GM23338 (cell line): ENCODE results near the gene CDC16. TPM values are rescaled to one million over a fixed set of nuclear protein-coding genes. Genes with fewer than 3 reads are reported as not detected.

Experiments
- ATAC-seq: fragments of 200-7000 bp; cut with Tn5 transposase; 3 replicates; pipeline ENCODE4 v1.9.1; 2020
- DNase-seq: peaks from one replicate; pipeline ENCODE4 v3.0.0-alpha.2; 2015; ENCODE audit warnings: low spot score
- H2AFZ ChIP-seq: fragments of 200-600 bp; sonication (generic); 2 replicates; pipeline ENCODE4 v1.8.0; 2016; ENCODE audit warnings: antibody characterized with exemption, mild to moderate bottlenecking, moderate library complexity
- H3F3A ChIP-seq: fragments of 200-600 bp; sonication (generic); replicated peaks from 2 replicates; pipeline ENCODE4 v1.8.0; 2017; ENCODE audit warnings: antibody characterized with exemption, mixed run types, low read depth
- H3K27ac ChIP-seq: fragments of 200-600 bp; sonication (generic); 2 replicates; pipeline ENCODE4 v1.6.1; 2016; ENCODE audit warnings: low read depth
- H3K27me3 ChIP-seq: fragments of 200-600 bp; sonication (generic); 2 replicates; pipeline ENCODE4 v1.8.0; 2016; ENCODE audit warnings: mild to moderate bottlenecking, mixed run types, moderate library complexity; ENCODE audit not compliant: insufficient read depth
- H3K36me3 ChIP-seq: fragments of 200-600 bp; sonication (generic); 2 replicates; pipeline ENCODE4 v1.8.0; 2016; ENCODE audit warnings: mild to moderate bottlenecking; ENCODE audit not compliant: insufficient read depth
- H3K4me1 ChIP-seq: fragments of 200-600 bp; sonication (generic); 2 replicates; pipeline ENCODE4 v1.8.0; 2016; ENCODE audit warnings: mild to moderate bottlenecking, moderate library complexity; ENCODE audit not compliant: insufficient read depth
- H3K4me2 ChIP-seq: fragments of 200-600 bp; sonication (generic); 2 replicates; pipeline ENCODE4 v1.7.1; 2017; ENCODE audit warnings: mixed run types
- H3K4me3 ChIP-seq: fragments of 200-600 bp; sonication (generic); 2 replicates; pipeline ENCODE4 v1.6.1; 2016; ENCODE audit warnings: mixed run types
- H3K79me2 ChIP-seq: fragments of 200-600 bp; sonication (generic); replicated peaks from 2 replicates; pipeline ENCODE4 v1.8.0; 2017; ENCODE audit warnings: mild to moderate bottlenecking; ENCODE audit not compliant: insufficient read depth
- H3K9me2 ChIP-seq: fragments of 200-600 bp; sonication (generic); 2 replicates; pipeline ENCODE4 v1.8.0; 2017; ENCODE audit not compliant: insufficient read depth
- H4K20me1 ChIP-seq: fragments of 200-600 bp; sonication (generic); replicated peaks from 2 replicates; pipeline ENCODE4 v1.8.0; 2017; ENCODE audit warnings: mild to moderate bottlenecking; ENCODE audit not compliant: insufficient read depth
- H3K27ac Mint-ChIP-seq: 2 replicates; pipeline ENCODE4 v1.8.0; 2020; ENCODE audit warnings: inconsistent platforms, mild to moderate bottlenecking, moderate library complexity, mixed read lengths
- H3K27me3 Mint-ChIP-seq: 3 replicates; pipeline ENCODE4 v1.8.0; 2022; ENCODE audit warnings: low read depth, mild to moderate bottlenecking, moderate library complexity, mixed read lengths, inconsistent platforms; ENCODE audit not compliant: insufficient read depth, poor library complexity
- H3K36me3 Mint-ChIP-seq: 3 replicates; pipeline ENCODE4 v1.8.0; 2021; ENCODE audit warnings: low read depth, mild to moderate bottlenecking, inconsistent platforms, moderate library complexity, mixed read lengths
- H3K4me1 Mint-ChIP-seq: 3 replicates; pipeline ENCODE4 v1.8.0; 2020; ENCODE audit warnings: mild to moderate bottlenecking, inconsistent platforms, mixed read lengths
- H3K4me3 Mint-ChIP-seq: 3 replicates; pipeline ENCODE4 v1.8.0; 2021; ENCODE audit warnings: moderate library complexity, mild to moderate bottlenecking, inconsistent platforms, mixed read lengths
- H3K9me3 Mint-ChIP-seq: 3 replicates; pipeline ENCODE4 v1.8.0; 2020; ENCODE audit warnings: moderate library complexity, mild to moderate bottlenecking, inconsistent platforms, mixed read lengths
- EZH2 ChIP-seq: fragments of 200-600 bp; sonication (generic); IDR thresholded peaks from one replicate; pipeline ENCODE4 v1.8.0; 2017; ENCODE audit warnings: antibody characterized with exemption, mild to moderate bottlenecking, low read depth; ENCODE audit not compliant: unreplicated experiment
- EZH2phosphoT487 ChIP-seq: fragments of 200-600 bp; sonication (generic); IDR thresholded peaks from one replicate; pipeline ENCODE4 v1.8.1; 2018; ENCODE audit warnings: antibody characterized with exemption; ENCODE audit not compliant: unreplicated experiment
- JUNB ChIP-seq: IDR thresholded peaks from one replicate; pipeline ENCODE4 v1.6.1; 2016; ENCODE audit warnings: antibody characterized with exemption; ENCODE audit not compliant: unreplicated experiment
- NANOG ChIP-seq: IDR thresholded peaks from 2 replicates; pipeline ENCODE4 v1.6.1; 2016; ENCODE audit warnings: antibody characterized with exemption, borderline replicate concordance
- POLR2AphosphoS5 ChIP-seq: IDR thresholded peaks from 2 replicates; pipeline ENCODE4 v1.6.1; 2016; ENCODE audit warnings: antibody characterized with exemption, low read depth
- STAT1 ChIP-seq: IDR thresholded peaks from one replicate; pipeline ENCODE4 v1.6.1; 2016; ENCODE audit warnings: antibody characterized with exemption; ENCODE audit not compliant: unreplicated experiment
- ZNF114 ChIP-seq: fragments of 250-450 bp; sonication (Bioruptor Pico); IDR thresholded peaks from 2 replicates; pipeline ENCODE4 v1.5.0; 2020; ENCODE audit warnings: mild to moderate bottlenecking, moderate library complexity
- ZNF331 ChIP-seq: fragments of 250-450 bp; sonication (Bioruptor Pico); IDR thresholded peaks from 2 replicates; pipeline ENCODE4 v1.5.0; 2020; ENCODE audit warnings: low read depth, mild to moderate bottlenecking, moderate library complexity
- polyA plus RNA-seq: library from polyadenylated mRNA; unstranded; fragments of >200 nt; fragmentation: Nextera tagmentation; extraction: Ambion mirVana; gene quantifications from 2 replicates; pipeline ENCODE4 v1.2.1, GENCODE V29; 2016
- total RNA-seq: library from RNA; depleted of rRNA; stranded (reverse); fragments of >200 nt; shearing (Covaris generic); gene quantifications from 2 replicates; pipeline ENCODE4 v1.2.3, GENCODE V29; 2014
- TF ChIP-seq, protein P1 (sequence below): IDR thresholded peaks from one replicate; pipeline ENCODE4 v1.6.1; 2018; ENCODE audit warnings: antibody characterized with exemption; ENCODE audit not compliant: unreplicated experiment
- TF ChIP-seq, protein P2 (sequence below): fragments of 250-450 bp; sonication (Bioruptor Pico); IDR thresholded peaks from 2 replicates; pipeline ENCODE4 v1.5.0; 2020; ENCODE audit warnings: mild to moderate bottlenecking, moderate library complexity
- TF ChIP-seq, protein P3 (sequence below): IDR thresholded peaks from 2 replicates; pipeline ENCODE4 v1.6.1; 2016; ENCODE audit warnings: antibody characterized with exemption
- TF ChIP-seq, protein P4 (sequence below), 2 experiments: fragments of 200-600 bp in 1 of 2; sonication (generic) in 1 of 2; conservative IDR thresholded peaks; 2 replicates each; pipeline versions ENCODE4 v1.5.1 to v1.6.1; 2016 to 2017; ENCODE audit warnings: antibody characterized with exemption in 2 of 2, low read depth in 2 of 2, mild to moderate bottlenecking in 2 of 2, moderate library complexity in 1 of 2

CDC16 gene
- total and polyA plus RNA-seq, 2 experiments from 2014 or later: 86.1 to 91.3 TPM

DNA sequence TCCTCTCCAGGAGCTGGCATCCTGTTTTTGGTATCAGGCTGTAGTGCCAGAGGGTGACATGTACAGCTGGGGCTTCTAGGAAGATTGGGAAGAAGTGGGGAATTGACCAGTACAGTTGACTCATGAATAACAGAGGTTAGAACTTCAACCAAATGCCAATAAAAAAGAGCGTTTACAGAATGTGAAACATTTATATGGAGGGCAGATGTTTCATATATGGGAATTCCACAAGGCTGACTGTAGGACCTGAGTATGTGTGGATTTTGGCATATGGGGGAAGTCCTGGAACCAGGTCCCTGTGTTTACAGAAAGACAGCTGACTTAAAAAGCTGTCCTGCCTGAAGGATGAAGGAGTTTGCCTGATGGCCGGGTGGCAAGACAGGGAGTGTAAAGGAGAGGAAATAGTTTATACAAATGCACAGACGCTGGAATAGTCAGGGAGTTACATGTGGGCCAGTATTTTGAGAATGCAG is 84.8 kb downstream of the CDC16 start:
- H3K4me2 ChIP-seq: no peak overlapping the region
- H3K36me3 Mint-ChIP-seq: peaks cover 53% of the 10 kb centered on the region
- no peak overlapping the region for H3K4me3 Mint-ChIP-seq
- no peak overlapping the region for H2AFZ ChIP-seq
- no peaks in the 10 kb centered on the region for H3K9me3 Mint-ChIP-seq
- H3F3A ChIP-seq: no peaks in the 10 kb centered on the region; the same call in 1 of the 2 replicates
- peaks cover 70% of the 10 kb centered on the region for H3K79me2 ChIP-seq
- ATAC-seq (no peak), DNase-seq (no peak)
- H4K20me1 ChIP-seq: no peaks in the 10 kb centered on the region; the same call in 1 of the 2 replicates
- H3K9me2 ChIP-seq: no peaks in the 10 kb centered on the region
- H3K36me3 ChIP-seq: peaks cover 29% of the 10 kb centered on the region
- peaks cover 9% of the 10 kb centered on the region for H3K4me1 Mint-ChIP-seq
- TF ChIP-seq POLR2AphosphoS5: no peak
- TF ChIP-seq, protein P1, sequence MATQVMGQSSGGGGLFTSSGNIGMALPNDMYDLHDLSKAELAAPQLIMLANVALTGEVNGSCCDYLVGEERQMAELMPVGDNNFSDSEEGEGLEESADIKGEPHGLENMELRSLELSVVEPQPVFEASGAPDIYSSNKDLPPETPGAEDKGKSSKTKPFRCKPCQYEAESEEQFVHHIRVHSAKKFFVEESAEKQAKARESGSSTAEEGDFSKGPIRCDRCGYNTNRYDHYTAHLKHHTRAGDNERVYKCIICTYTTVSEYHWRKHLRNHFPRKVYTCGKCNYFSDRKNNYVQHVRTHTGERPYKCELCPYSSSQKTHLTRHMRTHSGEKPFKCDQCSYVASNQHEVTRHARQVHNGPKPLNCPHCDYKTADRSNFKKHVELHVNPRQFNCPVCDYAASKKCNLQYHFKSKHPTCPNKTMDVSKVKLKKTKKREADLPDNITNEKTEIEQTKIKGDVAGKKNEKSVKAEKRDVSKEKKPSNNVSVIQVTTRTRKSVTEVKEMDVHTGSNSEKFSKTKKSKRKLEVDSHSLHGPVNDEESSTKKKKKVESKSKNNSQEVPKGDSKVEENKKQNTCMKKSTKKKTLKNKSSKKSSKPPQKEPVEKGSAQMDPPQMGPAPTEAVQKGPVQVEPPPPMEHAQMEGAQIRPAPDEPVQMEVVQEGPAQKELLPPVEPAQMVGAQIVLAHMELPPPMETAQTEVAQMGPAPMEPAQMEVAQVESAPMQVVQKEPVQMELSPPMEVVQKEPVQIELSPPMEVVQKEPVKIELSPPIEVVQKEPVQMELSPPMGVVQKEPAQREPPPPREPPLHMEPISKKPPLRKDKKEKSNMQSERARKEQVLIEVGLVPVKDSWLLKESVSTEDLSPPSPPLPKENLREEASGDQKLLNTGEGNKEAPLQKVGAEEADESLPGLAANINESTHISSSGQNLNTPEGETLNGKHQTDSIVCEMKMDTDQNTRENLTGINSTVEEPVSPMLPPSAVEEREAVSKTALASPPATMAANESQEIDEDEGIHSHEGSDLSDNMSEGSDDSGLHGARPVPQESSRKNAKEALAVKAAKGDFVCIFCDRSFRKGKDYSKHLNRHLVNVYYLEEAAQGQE: no peak
- TF ChIP-seq, protein P2, sequence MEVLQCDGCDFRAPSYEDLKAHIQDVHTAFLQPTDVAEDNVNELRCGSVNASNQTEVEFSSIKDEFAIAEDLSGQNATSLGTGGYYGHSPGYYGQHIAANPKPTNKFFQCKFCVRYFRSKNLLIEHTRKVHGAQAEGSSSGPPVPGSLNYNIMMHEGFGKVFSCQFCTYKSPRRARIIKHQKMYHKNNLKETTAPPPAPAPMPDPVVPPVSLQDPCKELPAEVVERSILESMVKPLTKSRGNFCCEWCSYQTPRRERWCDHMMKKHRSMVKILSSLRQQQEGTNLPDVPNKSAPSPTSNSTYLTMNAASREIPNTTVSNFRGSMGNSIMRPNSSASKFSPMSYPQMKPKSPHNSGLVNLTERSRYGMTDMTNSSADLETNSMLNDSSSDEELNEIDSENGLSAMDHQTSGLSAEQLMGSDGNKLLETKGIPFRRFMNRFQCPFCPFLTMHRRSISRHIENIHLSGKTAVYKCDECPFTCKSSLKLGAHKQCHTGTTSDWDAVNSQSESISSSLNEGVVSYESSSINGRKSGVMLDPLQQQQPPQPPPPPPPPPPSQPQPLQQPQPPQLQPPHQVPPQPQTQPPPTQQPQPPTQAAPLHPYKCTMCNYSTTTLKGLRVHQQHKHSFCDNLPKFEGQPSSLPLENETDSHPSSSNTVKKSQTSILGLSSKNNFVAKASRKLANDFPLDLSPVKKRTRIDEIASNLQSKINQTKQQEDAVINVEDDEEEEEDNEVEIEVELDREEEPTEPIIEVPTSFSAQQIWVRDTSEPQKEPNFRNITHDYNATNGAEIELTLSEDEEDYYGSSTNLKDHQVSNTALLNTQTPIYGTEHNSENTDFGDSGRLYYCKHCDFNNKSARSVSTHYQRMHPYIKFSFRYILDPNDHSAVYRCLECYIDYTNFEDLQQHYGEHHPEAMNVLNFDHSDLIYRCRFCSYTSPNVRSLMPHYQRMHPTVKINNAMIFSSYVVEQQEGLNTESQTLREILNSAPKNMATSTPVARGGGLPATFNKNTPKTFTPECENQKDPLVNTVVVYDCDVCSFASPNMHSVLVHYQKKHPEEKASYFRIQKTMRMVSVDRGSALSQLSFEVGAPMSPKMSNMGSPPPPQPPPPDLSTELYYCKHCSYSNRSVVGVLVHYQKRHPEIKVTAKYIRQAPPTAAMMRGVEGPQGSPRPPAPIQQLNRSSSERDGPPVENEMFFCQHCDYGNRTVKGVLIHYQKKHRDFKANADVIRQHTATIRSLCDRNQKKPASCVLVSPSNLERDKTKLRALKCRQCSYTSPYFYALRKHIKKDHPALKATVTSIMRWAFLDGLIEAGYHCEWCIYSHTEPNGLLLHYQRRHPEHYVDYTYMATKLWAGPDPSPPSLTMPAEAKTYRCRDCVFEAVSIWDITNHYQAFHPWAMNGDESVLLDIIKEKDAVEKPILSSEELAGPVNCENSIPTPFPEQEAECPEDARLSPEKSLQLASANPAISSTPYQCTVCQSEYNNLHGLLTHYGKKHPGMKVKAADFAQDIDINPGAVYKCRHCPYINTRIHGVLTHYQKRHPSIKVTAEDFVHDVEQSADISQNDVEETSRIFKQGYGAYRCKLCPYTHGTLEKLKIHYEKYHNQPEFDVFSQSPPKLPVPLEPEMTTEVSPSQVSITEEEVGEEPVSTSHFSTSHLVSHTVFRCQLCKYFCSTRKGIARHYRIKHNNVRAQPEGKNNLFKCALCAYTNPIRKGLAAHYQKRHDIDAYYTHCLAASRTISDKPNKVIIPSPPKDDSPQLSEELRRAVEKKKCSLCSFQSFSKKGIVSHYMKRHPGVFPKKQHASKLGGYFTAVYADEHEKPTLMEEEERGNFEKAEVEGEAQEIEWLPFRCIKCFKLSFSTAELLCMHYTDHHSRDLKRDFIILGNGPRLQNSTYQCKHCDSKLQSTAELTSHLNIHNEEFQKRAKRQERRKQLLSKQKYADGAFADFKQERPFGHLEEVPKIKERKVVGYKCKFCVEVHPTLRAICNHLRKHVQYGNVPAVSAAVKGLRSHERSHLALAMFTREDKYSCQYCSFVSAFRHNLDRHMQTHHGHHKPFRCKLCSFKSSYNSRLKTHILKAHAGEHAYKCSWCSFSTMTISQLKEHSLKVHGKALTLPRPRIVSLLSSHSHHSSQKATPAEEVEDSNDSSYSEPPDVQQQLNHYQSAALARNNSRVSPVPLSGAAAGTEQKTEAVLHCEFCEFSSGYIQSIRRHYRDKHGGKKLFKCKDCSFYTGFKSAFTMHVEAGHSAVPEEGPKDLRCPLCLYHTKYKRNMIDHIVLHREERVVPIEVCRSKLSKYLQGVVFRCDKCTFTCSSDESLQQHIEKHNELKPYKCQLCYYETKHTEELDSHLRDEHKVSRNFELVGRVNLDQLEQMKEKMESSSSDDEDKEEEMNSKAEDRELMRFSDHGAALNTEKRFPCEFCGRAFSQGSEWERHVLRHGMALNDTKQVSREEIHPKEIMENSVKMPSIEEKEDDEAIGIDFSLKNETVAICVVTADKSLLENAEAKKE: no peak
- TF ChIP-seq EZH2: no peak
- TF ChIP-seq, protein P3, sequence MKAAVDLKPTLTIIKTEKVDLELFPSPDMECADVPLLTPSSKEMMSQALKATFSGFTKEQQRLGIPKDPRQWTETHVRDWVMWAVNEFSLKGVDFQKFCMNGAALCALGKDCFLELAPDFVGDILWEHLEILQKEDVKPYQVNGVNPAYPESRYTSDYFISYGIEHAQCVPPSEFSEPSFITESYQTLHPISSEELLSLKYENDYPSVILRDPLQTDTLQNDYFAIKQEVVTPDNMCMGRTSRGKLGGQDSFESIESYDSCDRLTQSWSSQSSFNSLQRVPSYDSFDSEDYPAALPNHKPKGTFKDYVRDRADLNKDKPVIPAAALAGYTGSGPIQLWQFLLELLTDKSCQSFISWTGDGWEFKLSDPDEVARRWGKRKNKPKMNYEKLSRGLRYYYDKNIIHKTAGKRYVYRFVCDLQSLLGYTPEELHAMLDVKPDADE: no peak
- TF ChIP-seq, protein P4, sequence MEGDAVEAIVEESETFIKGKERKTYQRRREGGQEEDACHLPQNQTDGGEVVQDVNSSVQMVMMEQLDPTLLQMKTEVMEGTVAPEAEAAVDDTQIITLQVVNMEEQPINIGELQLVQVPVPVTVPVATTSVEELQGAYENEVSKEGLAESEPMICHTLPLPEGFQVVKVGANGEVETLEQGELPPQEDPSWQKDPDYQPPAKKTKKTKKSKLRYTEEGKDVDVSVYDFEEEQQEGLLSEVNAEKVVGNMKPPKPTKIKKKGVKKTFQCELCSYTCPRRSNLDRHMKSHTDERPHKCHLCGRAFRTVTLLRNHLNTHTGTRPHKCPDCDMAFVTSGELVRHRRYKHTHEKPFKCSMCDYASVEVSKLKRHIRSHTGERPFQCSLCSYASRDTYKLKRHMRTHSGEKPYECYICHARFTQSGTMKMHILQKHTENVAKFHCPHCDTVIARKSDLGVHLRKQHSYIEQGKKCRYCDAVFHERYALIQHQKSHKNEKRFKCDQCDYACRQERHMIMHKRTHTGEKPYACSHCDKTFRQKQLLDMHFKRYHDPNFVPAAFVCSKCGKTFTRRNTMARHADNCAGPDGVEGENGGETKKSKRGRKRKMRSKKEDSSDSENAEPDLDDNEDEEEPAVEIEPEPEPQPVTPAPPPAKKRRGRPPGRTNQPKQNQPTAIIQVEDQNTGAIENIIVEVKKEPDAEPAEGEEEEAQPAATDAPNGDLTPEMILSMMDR (conservative IDR thresholded peaks at IDR 0.05; ENCODE audit: low read depth in 2 of 2): no peak
- no peak for TF ChIP-seq JUNB
- no peak for TF ChIP-seq STAT1
- TF ChIP-seq ZNF114 (CRISPR knock-in tag): no peak
- no peak for TF ChIP-seq NANOG
- no peak for TF ChIP-seq ZNF331 (CRISPR knock-in tag)
- TF ChIP-seq EZH2phosphoT487: no peak
- H3K27me3 ChIP-seq: no peaks in the 10 kb centered on the region
- no peak overlapping the region for H3K27ac Mint-ChIP-seq
- no peak overlapping the region for H3K27ac ChIP-seq
- H3K27me3 Mint-ChIP-seq: no peaks in the 10 kb centered on the region
- 0 out of 2 replicates have a peak, but pooled peaks cover 5% of the 10 kb centered on the region for H3K4me1 ChIP-seq
- H3K4me3 ChIP-seq: no peak overlapping the region
